Measurements from ENCODE around the gene PTPRD.

The PTPRD gene

GRCh38 chr9:8877753-8878494 is 1734.9 kb downstream of the PTPRD start:
- no peak for DNase-seq

- DNase-seq: no peak
These were observed 1736.5 kb downstream of the PTPRD start for GRCh38 chr9:8876303-8876702.

GRCh38 chr9:8874482-8874881 is 1738.3 kb downstream of the PTPRD start:
- DNase-seq: no peak

- no peak for DNase-seq
These were observed 1740.0 kb downstream of the PTPRD start for GRCh38 chr9:8872802-8873201.

GRCh38 chr9:8871796-8872445 is 1740.9 kb downstream of the PTPRD start:
- DNase-seq: no peak

GRCh38 chr9:8871396-8871795 is 1741.4 kb downstream of the PTPRD start:
- DNase-seq: no peak

GRCh38 chr9:8869812-8870211 is 1743.0 kb downstream of the PTPRD start:
- no peak for DNase-seq

GRCh38 chr9:8868632-8869031 is 1744.2 kb downstream of the PTPRD start:
- no peak for DNase-seq

- DNase-seq: no peak
These were observed 1745.7 kb downstream of the PTPRD start for GRCh38 chr9:8867148-8867547.

- no peak for DNase-seq
These were observed 1748.3 kb downstream of the PTPRD start for GRCh38 chr9:8864545-8864896.

- no peak for DNase-seq
These were observed 1748.8 kb downstream of the PTPRD start for GRCh38 chr9:8863886-8864544.

GRCh38 chr9:8863069-8863468 is 1749.7 kb downstream of the PTPRD start:
- DNase-seq: no peak

- peak; percentile 58 for DNase-seq
These were observed 1751.9 kb downstream of the PTPRD start for GRCh38 chr9:8860925-8861324.

- no peak for DNase-seq
These were observed 1752.7 kb downstream of the PTPRD start for GRCh38 chr9:8860086-8860485.

- DNase-seq: peak; percentile 33
These were observed 1753.4 kb downstream of the PTPRD start for GRCh38 chr9:8859416-8859815.

GRCh38 chr9:8858596-8859161 is 1754.1 kb downstream of the PTPRD start:
- no peak for DNase-seq

GRCh38 chr9:8857926-8858595 is 1754.7 kb downstream of the PTPRD start:
- DNase-seq: no peak

GRCh38 chr9:8857068-8857925 is 1755.5 kb downstream of the PTPRD start:
- no peak for DNase-seq

- peak; percentile 33 for DNase-seq
These were observed 1756.3 kb downstream of the PTPRD start for GRCh38 chr9:8856396-8857067.

GRCh38 chr9:8855046-8855445 is 1757.8 kb downstream of the PTPRD start:
- peak; percentile 67 for DNase-seq

GRCh38 chr9:8852301-8852864 is 1760.4 kb downstream of the PTPRD start:
- DNase-seq: no peak

Measured in NCI-H446 treated with DMSO at 0.1 percent for 48 hours (cell line).